ACC112 (cell line): ENCODE data around the gene VIM.

ENCODE experiments used
- H2AFZ ChIP-seq: fragments of 200-600 bp; sonication (generic); one replicate; pipeline ENCODE4 v1.6.0; 2017; ENCODE audit warnings: antibody characterized with exemption, low read length; ENCODE audit not compliant: unreplicated experiment
- H3K27ac ChIP-seq: fragments of 200-600 bp; sonication (generic); 2 replicates; pipeline ENCODE4 v1.5.1; 2014; ENCODE audit warnings: low read depth, mild to moderate bottlenecking, antibody characterized with exemption, low read length, moderate library complexity
- H3K27me3 ChIP-seq: fragments of 200-600 bp; sonication (generic); 2 replicates; pipeline ENCODE4 v1.6.1; 2014; ENCODE audit warnings: mild to moderate bottlenecking, antibody characterized with exemption, low read length, moderate library complexity, mixed read lengths; ENCODE audit not compliant: insufficient read depth
- H3K36me3 ChIP-seq: fragments of 200-600 bp; sonication (generic); 2 replicates; pipeline ENCODE4 v1.6.1; 2016; ENCODE audit warnings: mild to moderate bottlenecking, antibody characterized with exemption, low read length, moderate library complexity, mixed read lengths; ENCODE audit not compliant: insufficient read depth
- H3K4me1 ChIP-seq: fragments of 200-600 bp; sonication (generic); one replicate; pipeline ENCODE4 v1.6.1; 2016; ENCODE audit warnings: low read length, mixed read lengths; ENCODE audit not compliant: insufficient read depth, unreplicated experiment, control insufficient read depth
- H3K4me3 ChIP-seq: fragments of 200-600 bp; sonication (generic); 2 replicates; pipeline ENCODE4 v1.5.1; 2014; ENCODE audit warnings: mild to moderate bottlenecking, low read depth, low read length
- H3K79me2 ChIP-seq: fragments of 200-600 bp; sonication (generic); one replicate; pipeline ENCODE4 v1.6.0; 2016; ENCODE audit warnings: low read length; ENCODE audit not compliant: control insufficient read depth, unreplicated experiment, insufficient read depth

VIM gene

DNA sequence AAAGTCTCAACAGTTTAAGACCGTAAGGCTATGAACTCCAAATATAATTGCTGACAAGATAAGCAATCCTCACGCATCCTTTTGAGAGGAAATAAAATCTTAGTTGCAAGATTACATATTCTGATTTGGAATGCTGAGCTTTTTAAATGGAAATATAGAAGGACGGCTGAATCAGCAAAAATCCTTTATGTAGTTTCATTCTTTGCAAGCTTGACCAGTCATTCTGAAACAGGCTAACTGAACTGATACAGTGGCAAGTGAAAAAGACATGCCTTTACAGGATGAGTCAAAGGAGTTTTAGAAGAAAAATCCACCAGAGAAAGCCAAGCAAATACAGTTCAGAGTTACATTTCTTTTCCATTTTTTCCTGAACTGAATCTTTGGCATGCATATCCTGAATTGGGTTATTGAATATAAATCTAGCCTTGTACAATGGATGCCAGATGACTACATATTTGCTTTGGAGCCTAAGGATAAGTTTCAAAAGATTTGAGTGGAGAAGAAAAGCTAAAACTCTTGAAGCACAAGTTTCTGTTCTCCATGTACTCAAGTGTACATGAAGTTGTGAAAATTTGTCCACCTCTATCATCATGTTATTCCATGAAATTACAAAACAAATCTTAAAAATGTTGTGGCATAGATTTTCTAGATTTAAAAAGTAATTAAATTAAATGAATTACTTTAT lies 4.4 kb downstream of the VIM start:
- no peaks in the 10 kb centered on the region for H3K27me3 ChIP-seq
- peak overlapping the region; percentile 97 for H3K4me3 ChIP-seq
- peak overlapping the region; percentile 98 for H3K27ac ChIP-seq
- peaks cover 68% of the 10 kb centered on the region for H3K79me2 ChIP-seq
- H3K4me1 ChIP-seq = peaks cover 34% of the 10 kb centered on the region
- H2AFZ ChIP-seq = no peak overlapping the region
- H3K36me3 ChIP-seq = peaks cover 76% of the 10 kb centered on the region

- no peak overlapping the region for H2AFZ ChIP-seq
- peaks cover 68% of the 10 kb centered on the region for H3K79me2 ChIP-seq
- no peaks in the 10 kb centered on the region for H3K27me3 ChIP-seq
- peak overlapping the region; percentile 97 for H3K4me3 ChIP-seq
- peak overlapping the region; percentile 98 for H3K27ac ChIP-seq
- H3K36me3 ChIP-seq = peaks cover 78% of the 10 kb centered on the region
- H3K4me1 ChIP-seq = peaks cover 34% of the 10 kb centered on the region
These were observed 5.4 kb downstream of the VIM start for GRCh38 chr10:17233286-17233991.

DNA sequence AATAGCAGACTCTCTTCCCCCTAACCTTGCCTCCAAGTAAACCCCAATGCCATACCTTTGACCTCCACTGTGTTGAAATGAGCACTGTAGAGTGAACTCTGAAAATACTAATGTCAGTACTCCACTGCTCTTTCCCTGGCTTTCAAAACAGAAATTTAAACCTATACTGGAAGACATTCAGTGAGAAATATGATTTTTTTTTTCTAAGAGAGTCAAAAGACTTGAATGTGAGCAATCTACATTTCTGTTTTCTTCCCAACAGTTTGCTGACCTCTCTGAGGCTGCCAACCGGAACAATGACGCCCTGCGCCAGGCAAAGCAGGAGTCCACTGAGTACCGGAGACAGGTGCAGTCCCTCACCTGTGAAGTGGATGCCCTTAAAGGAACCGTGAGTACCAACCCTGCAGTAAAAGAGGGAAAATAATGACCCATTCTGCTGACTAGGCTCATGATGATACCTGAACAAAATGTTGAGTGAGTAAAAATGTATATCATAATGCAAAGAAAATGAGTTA lies 6.4 kb downstream of the VIM start:
- peaks cover 64% of the 10 kb centered on the region for H3K79me2 ChIP-seq
- H2AFZ ChIP-seq = no peak overlapping the region
- peak overlapping the region; percentile 98 for H3K27ac ChIP-seq
- H3K36me3 ChIP-seq = peaks cover 75% of the 10 kb centered on the region
- peak overlapping the region; percentile 62 for H3K4me3 ChIP-seq
- H3K27me3 ChIP-seq = no peaks in the 10 kb centered on the region
- H3K4me1 ChIP-seq = peaks cover 34% of the 10 kb centered on the region

DNA sequence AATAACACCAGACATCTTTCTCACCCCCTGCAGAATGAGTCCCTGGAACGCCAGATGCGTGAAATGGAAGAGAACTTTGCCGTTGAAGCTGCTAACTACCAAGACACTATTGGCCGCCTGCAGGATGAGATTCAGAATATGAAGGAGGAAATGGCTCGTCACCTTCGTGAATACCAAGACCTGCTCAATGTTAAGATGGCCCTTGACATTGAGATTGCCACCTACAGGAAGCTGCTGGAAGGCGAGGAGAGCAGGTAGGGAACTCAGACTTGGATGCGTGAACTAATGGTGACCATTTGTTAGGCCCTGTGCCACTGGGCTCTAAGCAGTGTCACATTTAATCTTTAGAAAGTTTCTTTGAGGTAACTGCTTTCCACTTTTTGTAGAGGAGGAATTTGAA lies 7.1 kb downstream of the VIM start:
- H3K27ac ChIP-seq = peak overlapping the region; percentile 98
- H3K4me3 ChIP-seq = peak overlapping the region; percentile 62
- H3K79me2 ChIP-seq = peaks cover 58% of the 10 kb centered on the region

GRCh38 chr10:17236468-17237148 lies 8.6 kb downstream of the VIM start:
- Histone ChIP-seq H3K27me3 (no peaks in the 10 kb centered on the region), H3K79me2 (peaks cover 43% of the 10 kb centered on the region), H3K4me1 (peaks cover 34% of the 10 kb centered on the region), H3K36me3 (peaks cover 54% of the 10 kb centered on the region), H2AFZ (no peak overlapping the region), H3K27ac (peak overlapping the region; percentile 98), H3K4me3 (peak overlapping the region; percentile 62)

More for the DNA sequence above, 7.1 kb downstream of the VIM start:
- H2AFZ ChIP-seq = no peak overlapping the region
- H3K4me1 ChIP-seq = peaks cover 34% of the 10 kb centered on the region
- no peaks in the 10 kb centered on the region for H3K27me3 ChIP-seq
- peaks cover 69% of the 10 kb centered on the region for H3K36me3 ChIP-seq

- Histone ChIP-seq H2AFZ (no peak overlapping the region), H3K4me1 (peaks cover 34% of the 10 kb centered on the region), H3K79me2 (peaks cover 38% of the 10 kb centered on the region), H3K27ac (peak overlapping the region; percentile 98), H3K4me3 (no peak overlapping the region), H3K36me3 (peaks cover 49% of the 10 kb centered on the region), H3K27me3 (no peaks in the 10 kb centered on the region)
These were observed 9.1 kb downstream of the VIM start for GRCh38 chr10:17237149-17237527.

DNA sequence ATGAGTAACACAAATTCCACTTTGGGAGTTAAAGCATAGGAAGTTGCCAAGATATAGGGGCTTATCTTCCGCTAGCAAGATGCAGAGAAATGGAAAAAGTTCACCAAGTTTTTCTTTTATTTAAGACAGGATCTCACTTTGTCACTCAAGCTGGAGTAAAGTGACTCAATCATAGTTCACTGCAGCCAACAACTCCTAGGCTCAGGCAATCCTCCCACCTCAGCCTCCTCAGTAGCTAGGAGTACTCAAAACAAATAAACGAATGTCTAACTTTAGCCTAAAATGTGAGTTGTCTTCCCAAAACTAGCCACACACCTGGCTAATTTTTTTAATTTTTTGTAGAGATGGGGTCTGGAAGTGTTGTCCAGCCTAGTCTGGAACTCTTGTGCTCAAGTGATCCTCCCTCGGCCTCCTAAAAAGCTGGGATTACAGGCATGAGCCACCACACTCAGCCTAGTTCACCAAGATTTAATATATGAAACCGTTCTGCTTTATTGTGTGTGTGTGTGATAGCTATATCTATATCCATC lies 9.9 kb downstream of the VIM start:
- Histone ChIP-seq H3K36me3 (peaks cover 43% of the 10 kb centered on the region), H3K27me3 (no peaks in the 10 kb centered on the region), H3K27ac (peak overlapping the region; percentile 98), H3K4me3 (no peak overlapping the region), H3K4me1 (peaks cover 34% of the 10 kb centered on the region), H2AFZ (no peak overlapping the region), H3K79me2 (peaks cover 30% of the 10 kb centered on the region)

GRCh38 chr10:17238445-17239291 lies 10.6 kb downstream of the VIM start:
- Histone ChIP-seq H3K4me1 (peaks cover 29% of the 10 kb centered on the region), H3K4me3 (no peak overlapping the region), H3K27ac (peak overlapping the region; percentile 98), H2AFZ (no peak overlapping the region), H3K36me3 (peaks cover 37% of the 10 kb centered on the region), H3K27me3 (no peaks in the 10 kb centered on the region), H3K79me2 (peaks cover 24% of the 10 kb centered on the region)

- Histone ChIP-seq H3K4me3 (no peak overlapping the region), H3K27me3 (no peaks in the 10 kb centered on the region), H3K27ac (peak overlapping the region; percentile 98), H2AFZ (no peak overlapping the region), H3K36me3 (peaks cover 31% of the 10 kb centered on the region), H3K79me2 (peaks cover 17% of the 10 kb centered on the region), H3K4me1 (peaks cover 23% of the 10 kb centered on the region)
These were observed 11.5 kb downstream of the VIM start for GRCh38 chr10:17239345-17240085.
